Spleen (tissue), 7 donors: ENCODE measurements around the gene MAGI2.

Experiments
- CTCF ChIP-seq, 11 experiments: fragments of 200-600 bp in 7 of 11; fragments of 450-650 bp in 4 of 11; sonication (generic) in 4 of 11; IDR thresholded peaks in 8 of 11; conservative IDR thresholded peaks in 3 of 11; 1 replicate in 7 of 11; 2 replicates in 4 of 11; pipeline versions ENCODE4 v1.4.0 to v1.8.0; 2016 to 2021; ENCODE audit warnings: antibody characterized with exemption in 11 of 11, inconsistent platforms in 4 of 11, mild to moderate bottlenecking in 1 of 11
- POLR2A ChIP-seq, 3 donors: fragments of 450-650 bp; IDR thresholded peaks; one replicate each; pipeline ENCODE4 v1.5.1; 2017; ENCODE audit warnings: antibody characterized with exemption in 3 of 3, mild to moderate bottlenecking in 1 of 3
- POLR2AphosphoS5 ChIP-seq, 3 donors: sonication (generic); formaldehyde crosslinking; IDR thresholded peaks; one replicate each; pipeline ENCODE4 v1.5.1; 2017; ENCODE audit warnings: antibody characterized with exemption in 3 of 3
- donor health status: DM: no; HTN: no; CAD: no; lungs with moderate emphysema.
- donor health status: DM: no; HTN: no; CAD: no.
- donor health status: DM: no; HTN: no; CAD: no.

- peak in 10 of 11 experiments; percentile 41 to 86 (median 62) for TF ChIP-seq CTCF (IDR thresholded peaks at IDR 0.05 in 8 of 11, conservative IDR thresholded peaks at IDR 0.05 in 3 of 11)
- no peak for TF ChIP-seq POLR2AphosphoS5 (IDR thresholded peaks at IDR 0.05)
- no peak for TF ChIP-seq POLR2A (IDR thresholded peaks at IDR 0.05)
Measured at GRCh38 chr7:78020136-78020873, 1433.2 kb downstream of the MAGI2 start.
